ENCODE data around the gene ANKK1.

DNA sequence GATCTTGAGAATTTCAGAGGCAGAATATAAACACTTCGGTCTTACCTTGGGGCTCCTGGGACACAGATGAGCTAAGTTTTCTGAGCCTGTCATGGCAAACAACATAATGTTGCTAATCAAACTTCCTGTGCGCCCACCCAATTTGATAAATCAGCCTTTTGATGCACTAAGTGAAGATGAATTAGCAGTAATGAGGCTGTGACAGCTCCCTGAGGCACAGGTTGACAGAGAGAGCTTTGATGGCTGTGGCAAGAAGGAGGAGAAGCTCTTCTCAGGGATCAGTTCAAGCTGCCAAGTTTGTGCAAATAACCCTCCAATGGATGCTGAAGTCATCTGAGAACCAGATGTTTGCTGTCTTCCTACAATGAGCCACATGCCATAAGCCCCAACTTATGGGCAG lies 53.2 kb downstream of the ANKK1 start:
- TF ChIP-seq, protein P1, sequence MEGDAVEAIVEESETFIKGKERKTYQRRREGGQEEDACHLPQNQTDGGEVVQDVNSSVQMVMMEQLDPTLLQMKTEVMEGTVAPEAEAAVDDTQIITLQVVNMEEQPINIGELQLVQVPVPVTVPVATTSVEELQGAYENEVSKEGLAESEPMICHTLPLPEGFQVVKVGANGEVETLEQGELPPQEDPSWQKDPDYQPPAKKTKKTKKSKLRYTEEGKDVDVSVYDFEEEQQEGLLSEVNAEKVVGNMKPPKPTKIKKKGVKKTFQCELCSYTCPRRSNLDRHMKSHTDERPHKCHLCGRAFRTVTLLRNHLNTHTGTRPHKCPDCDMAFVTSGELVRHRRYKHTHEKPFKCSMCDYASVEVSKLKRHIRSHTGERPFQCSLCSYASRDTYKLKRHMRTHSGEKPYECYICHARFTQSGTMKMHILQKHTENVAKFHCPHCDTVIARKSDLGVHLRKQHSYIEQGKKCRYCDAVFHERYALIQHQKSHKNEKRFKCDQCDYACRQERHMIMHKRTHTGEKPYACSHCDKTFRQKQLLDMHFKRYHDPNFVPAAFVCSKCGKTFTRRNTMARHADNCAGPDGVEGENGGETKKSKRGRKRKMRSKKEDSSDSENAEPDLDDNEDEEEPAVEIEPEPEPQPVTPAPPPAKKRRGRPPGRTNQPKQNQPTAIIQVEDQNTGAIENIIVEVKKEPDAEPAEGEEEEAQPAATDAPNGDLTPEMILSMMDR (conservative IDR thresholded peaks at IDR 0.05 in 1 of 2, IDR thresholded peaks at IDR 0.05 in 1 of 2; ENCODE audit: extremely low read depth in 1 of 2, insufficient read depth in 1 of 2, low read depth in 1 of 2, low read length in 2 of 2), result no peak
- TF ChIP-seq EZH2 (IDR thresholded peaks at IDR 0.05; ENCODE audit: borderline replicate concordance, low read length), result no peak

Data from mammary epithelial cell (primary cell).